ENCODE results near the gene CEBPA.

CEBPA gene

GRCh38 chr19:33270769-33271168 lies 31.6 kb downstream of the CEBPA start:
- DNase-seq, result no peak

- DNase-seq, result no peak
Observed at GRCh38 chr19:33269016-33269415, 33.3 kb downstream of the CEBPA start.

- no peak for DNase-seq
Observed at GRCh38 chr19:33268162-33268991, 34.0 kb downstream of the CEBPA start.

- no peak for DNase-seq
Observed at GRCh38 chr19:33267706-33268105, 34.6 kb downstream of the CEBPA start.

- DNase-seq, result no peak
Observed at GRCh38 chr19:33266974-33267484, 35.3 kb downstream of the CEBPA start.

- DNase-seq, result no peak
Observed at GRCh38 chr19:33264881-33265445, 37.4 kb downstream of the CEBPA start.

- DNase-seq, result no peak
Observed at GRCh38 chr19:33263325-33264023, 38.9 kb downstream of the CEBPA start.

GRCh38 chr19:33261511-33262189 lies 40.7 kb downstream of the CEBPA start:
- no peak for DNase-seq

GRCh38 chr19:33260628-33261418 lies 41.5 kb downstream of the CEBPA start:
- no peak for DNase-seq

- DNase-seq, result no peak
Observed at GRCh38 chr19:33259539-33259938, 42.8 kb downstream of the CEBPA start.

GRCh38 chr19:33257828-33258227 lies 44.5 kb downstream of the CEBPA start:
- DNase-seq, result no peak

GRCh38 chr19:33256261-33256660 lies 46.1 kb downstream of the CEBPA start:
- no peak for DNase-seq

- DNase-seq, result no peak
Observed at GRCh38 chr19:33255781-33256180, 46.6 kb downstream of the CEBPA start.

GRCh38 chr19:33254245-33254824 lies 48.0 kb downstream of the CEBPA start:
- DNase-seq, result no peak

GRCh38 chr19:33252971-33253370 lies 49.4 kb downstream of the CEBPA start:
- DNase-seq, result no peak

GRCh38 chr19:33252418-33252962 lies 49.8 kb downstream of the CEBPA start:
- no peak for DNase-seq

GRCh38 chr19:33251526-33252090 lies 50.7 kb downstream of the CEBPA start:
- DNase-seq, result no peak

- DNase-seq, result no peak
Observed at GRCh38 chr19:33251076-33251475, 51.3 kb downstream of the CEBPA start.

- DNase-seq, result no peak
Observed at GRCh38 chr19:33250500-33250899, 51.8 kb downstream of the CEBPA start.

Data from stimulated activated CD4-positive, alpha-beta T cell treated with anti-CD3 and anti-CD28 coated beads, Interleukin-1b, Interleukin-23, amount 100 ng/mL, for 48 hours (primary cell).